ENCODE results near the gene SPATA2. TPM values are rescaled to one million over a fixed set of nuclear protein-coding genes. Genes with fewer than 3 reads are reported as not detected.

Gene SPATA2
- total RNA-seq, 1 donor from 2014 or later: 10.3 TPM

DNA sequence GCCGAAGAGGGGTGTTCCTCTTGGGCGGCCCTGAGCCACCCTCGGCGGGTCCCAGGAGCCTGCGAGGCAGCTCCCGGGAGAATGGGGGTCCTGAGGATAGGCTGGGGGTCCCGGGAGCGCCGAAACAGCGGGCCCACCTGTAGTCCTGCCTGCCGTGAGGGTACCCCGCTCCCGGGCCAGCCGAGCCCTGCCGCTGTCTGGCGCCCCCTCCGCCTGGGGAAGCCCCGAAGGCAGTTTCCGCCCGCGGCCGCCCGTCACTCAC lies 280 bp downstream of the SPATA2 start:
- H3K9me3 Mint-ChIP-seq: no peaks in the 10 kb centered on the region
- no peaks in the 10 kb centered on the region for H3K36me3 Mint-ChIP-seq (ENCODE audit: low read depth)
- H3K4me3 Mint-ChIP-seq: peak overlapping the region; percentile 95
- DNase-seq (ENCODE audit: low read depth, low spot score): no peak
- TF ChIP-seq, protein P1, sequence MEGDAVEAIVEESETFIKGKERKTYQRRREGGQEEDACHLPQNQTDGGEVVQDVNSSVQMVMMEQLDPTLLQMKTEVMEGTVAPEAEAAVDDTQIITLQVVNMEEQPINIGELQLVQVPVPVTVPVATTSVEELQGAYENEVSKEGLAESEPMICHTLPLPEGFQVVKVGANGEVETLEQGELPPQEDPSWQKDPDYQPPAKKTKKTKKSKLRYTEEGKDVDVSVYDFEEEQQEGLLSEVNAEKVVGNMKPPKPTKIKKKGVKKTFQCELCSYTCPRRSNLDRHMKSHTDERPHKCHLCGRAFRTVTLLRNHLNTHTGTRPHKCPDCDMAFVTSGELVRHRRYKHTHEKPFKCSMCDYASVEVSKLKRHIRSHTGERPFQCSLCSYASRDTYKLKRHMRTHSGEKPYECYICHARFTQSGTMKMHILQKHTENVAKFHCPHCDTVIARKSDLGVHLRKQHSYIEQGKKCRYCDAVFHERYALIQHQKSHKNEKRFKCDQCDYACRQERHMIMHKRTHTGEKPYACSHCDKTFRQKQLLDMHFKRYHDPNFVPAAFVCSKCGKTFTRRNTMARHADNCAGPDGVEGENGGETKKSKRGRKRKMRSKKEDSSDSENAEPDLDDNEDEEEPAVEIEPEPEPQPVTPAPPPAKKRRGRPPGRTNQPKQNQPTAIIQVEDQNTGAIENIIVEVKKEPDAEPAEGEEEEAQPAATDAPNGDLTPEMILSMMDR (conservative IDR thresholded peaks at IDR 0.05): no peak
- H3K4me1 Mint-ChIP-seq: peaks cover 31% of the 10 kb centered on the region
- H3K27ac Mint-ChIP-seq (ENCODE audit: unreplicated experiment): peak overlapping the region; percentile 78
- peaks cover 3% of the 10 kb centered on the region for H3K27me3 Mint-ChIP-seq (ENCODE audit: low read depth)

DNA sequence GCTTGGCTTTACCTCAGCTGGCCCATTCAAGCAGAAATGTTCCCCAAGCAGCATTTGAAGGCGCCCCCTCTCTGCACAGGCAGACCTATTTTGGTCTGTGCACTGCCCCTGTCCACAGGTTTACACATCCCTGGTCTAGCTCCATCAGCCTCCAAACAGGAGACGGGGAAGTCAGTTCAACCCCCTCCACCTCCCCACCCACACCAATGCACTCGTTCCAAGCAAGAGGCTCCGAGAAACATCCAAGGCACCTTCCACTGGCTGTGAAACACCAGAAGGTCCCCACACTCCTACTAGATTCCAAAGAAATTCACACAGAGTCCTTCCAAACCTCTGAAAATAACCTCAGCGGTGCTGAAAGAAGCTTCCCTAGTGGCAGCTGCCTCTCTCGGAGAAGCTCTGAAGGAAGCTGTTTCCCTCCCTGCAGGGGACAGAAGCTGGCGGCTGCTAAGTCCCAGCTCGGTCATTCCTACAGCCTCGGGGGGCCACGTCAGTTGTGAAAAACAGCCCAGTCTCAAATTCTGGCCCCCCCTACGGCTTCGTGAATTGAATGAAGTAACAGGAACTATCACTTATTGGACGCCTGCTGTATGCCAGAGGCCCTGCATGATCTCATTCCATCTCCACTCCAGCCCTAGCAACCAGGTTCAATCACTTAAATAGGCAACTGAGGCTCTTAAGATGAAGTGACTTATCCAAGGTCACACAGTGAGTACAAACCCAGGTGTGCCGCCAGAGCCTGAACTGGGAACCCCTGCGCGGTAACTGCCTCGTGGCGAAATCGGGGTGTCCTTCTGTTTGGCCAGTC lies 815 bp downstream of the SPATA2 start:
- Mint-ChIP-seq H3K36me3 (ENCODE audit: low read depth) (no peaks in the 10 kb centered on the region), H3K4me1 (peaks cover 36% of the 10 kb centered on the region), H3K27me3 (ENCODE audit: low read depth) (peaks cover 3% of the 10 kb centered on the region), H3K27ac (ENCODE audit: unreplicated experiment) (peak overlapping the region; percentile 78), H3K4me3 (peak overlapping the region; percentile 88), H3K9me3 (no peaks in the 10 kb centered on the region)
- DNase-seq (ENCODE audit: low read depth, low spot score): no peak
- TF ChIP-seq, protein P1 (conservative IDR thresholded peaks at IDR 0.05): no peak

DNA sequence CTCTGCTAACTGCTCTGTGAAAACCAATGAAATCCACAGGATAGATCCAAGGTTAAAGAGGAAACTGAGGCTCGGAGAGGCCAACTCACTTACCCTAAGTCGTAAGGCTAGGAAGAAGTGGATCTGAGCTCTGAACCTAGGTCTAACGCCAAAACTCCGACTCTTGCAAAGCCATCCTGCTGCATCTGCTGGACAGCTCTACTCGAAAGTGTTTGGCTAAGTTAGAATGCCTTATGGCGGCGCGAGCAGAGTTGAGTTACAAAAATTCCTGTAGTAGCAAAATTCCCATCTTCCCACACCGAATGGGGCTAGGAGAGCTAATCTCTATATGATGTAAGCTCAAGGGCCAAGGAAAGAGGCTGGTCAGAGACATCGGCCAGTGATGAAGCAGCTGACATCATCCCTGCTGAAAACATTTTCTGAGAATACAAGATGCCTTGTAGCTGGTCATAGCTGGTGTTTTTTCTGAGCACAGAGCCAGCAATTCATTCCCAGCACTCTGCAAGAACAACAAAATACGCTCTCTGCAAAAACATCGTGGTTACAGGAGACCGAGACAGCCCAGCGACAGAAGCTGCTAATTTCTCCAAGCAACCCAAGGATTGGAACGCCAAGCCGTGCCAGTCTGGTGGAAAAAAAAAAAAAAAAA lies 1.8 kb downstream of the SPATA2 start:
- H3K27me3 Mint-ChIP-seq (ENCODE audit: low read depth): no peaks in the 10 kb centered on the region
- H3K9me3 Mint-ChIP-seq: no peaks in the 10 kb centered on the region

DNA sequence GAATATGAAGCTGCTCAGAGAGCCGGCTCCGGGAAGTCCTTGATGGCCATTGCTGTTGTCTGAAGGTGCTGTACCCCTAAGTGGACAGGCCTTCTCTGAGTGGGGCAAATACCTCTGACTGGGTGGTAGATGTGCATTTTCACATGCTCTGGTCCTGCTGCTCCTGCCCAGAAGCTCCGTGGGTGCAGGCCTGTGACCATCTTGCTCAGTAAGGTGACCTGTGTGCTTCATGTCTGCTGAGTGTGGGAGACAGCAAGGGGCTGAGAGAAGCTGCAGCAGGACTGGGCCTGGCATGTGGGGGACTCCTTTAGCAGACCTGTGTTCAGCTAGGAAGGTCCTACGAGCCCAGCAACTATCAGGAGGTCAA lies 5.0 kb downstream of the SPATA2 start:
- Mint-ChIP-seq H3K4me1 (peaks cover 27% of the 10 kb centered on the region), H3K9me3 (no peaks in the 10 kb centered on the region), H3K4me3 (peak overlapping the region; percentile 65), H3K36me3 (ENCODE audit: low read depth) (peaks cover 4% of the 10 kb centered on the region), H3K27me3 (ENCODE audit: low read depth) (no peaks in the 10 kb centered on the region), H3K27ac (ENCODE audit: unreplicated experiment) (no peak overlapping the region)
- no peak for DNase-seq (ENCODE audit: low read depth, low spot score)
- TF ChIP-seq, protein P1 (conservative IDR thresholded peaks at IDR 0.05): no peak

More for the DNA sequence above, 1.8 kb downstream of the SPATA2 start:
- Mint-ChIP-seq H3K4me1 (peaks cover 37% of the 10 kb centered on the region), H3K4me3 (peak overlapping the region; percentile 88), H3K36me3 (ENCODE audit: low read depth) (no peaks in the 10 kb centered on the region), H3K27ac (ENCODE audit: unreplicated experiment) (no peak overlapping the region)
- no peak for DNase-seq (ENCODE audit: low read depth, low spot score)
- TF ChIP-seq, protein P1 (conservative IDR thresholded peaks at IDR 0.05): no peak

DNA sequence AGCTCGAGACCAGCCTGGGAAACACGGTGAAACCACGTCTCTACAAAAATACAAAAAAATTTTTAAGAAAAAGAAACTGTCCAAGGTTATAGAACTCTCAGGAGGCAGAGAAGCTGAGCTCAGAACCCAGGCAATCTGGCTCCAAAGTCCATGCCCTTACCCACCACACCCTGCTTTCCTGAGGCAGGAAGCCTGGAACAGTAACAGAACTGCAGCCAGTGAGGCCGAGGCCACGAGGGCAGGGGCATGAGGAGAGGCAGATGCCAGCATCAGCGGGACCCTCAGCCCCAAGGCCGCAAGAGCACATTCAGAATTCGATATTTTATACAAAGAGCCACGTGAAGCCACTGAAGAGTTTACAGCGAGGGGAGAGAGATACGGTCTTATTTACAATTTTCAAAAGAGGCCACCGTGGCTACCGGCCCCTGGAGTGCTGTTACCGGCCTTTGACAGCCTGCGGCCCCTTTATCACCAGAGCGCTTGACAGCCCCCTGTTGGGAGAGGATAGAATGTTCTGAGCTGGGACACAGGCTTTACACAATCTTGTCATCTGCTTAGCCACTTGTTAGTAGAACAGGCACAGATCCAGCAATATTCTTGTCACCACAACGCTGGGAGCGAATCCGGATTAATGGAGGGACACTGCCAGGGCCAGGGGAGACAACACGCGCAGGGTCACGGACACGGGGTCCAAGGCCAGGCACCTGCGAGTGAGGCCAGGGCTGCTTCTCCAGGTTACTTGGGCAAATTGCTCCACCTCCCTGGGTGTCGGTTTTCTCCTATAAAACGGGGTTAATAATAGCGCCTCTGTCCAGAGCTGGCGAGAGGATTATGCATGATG lies 5.6 kb downstream of the SPATA2 start:
- H3K4me1 Mint-ChIP-seq: peaks cover 25% of the 10 kb centered on the region
- H3K27ac Mint-ChIP-seq (ENCODE audit: unreplicated experiment): no peak overlapping the region
- TF ChIP-seq, protein P1 (conservative IDR thresholded peaks at IDR 0.05): peak; percentile 56
- DNase-seq (ENCODE audit: low read depth, low spot score): no peak
- peaks cover 4% of the 10 kb centered on the region for H3K36me3 Mint-ChIP-seq (ENCODE audit: low read depth)
- no peaks in the 10 kb centered on the region for H3K27me3 Mint-ChIP-seq (ENCODE audit: low read depth)
- no peaks in the 10 kb centered on the region for H3K9me3 Mint-ChIP-seq
- peak overlapping the region; percentile 65 for H3K4me3 Mint-ChIP-seq
